Activated naive CD4-positive, alpha-beta T cell treated with anti-CD3 and anti-CD28 coated beads, Interleukin-2, amount 50 U/mL, for 16 hours (primary cell): ENCODE measurements around the gene SLC25A26.
"Not testable (repeated sequence)": the region's sequence is repeated elsewhere in the genome, so short reads cannot be mapped to it uniquely, and the experiment has no call there.

Experiments
- DNase-seq: peaks from one replicate; pipeline ENCODE4 v3.0.0-alpha.2; 2020

Gene SLC25A26

GRCh38 chr3:66415867-66416428, 195.1 kb downstream of the SLC25A26 start:
- no peak for DNase-seq

GRCh38 chr3:66416556-66417304, 195.9 kb downstream of the SLC25A26 start:
- no peak for DNase-seq

- DNase-seq = no peak
Measured at GRCh38 chr3:66418475-66418931, 197.7 kb downstream of the SLC25A26 start.

GRCh38 chr3:66419036-66419435, 198.2 kb downstream of the SLC25A26 start:
- no peak for DNase-seq

GRCh38 chr3:66421144-66421543, 200.3 kb downstream of the SLC25A26 start:
- not testable (repeated sequence) for DNase-seq

GRCh38 chr3:66421893-66422292, 201.1 kb downstream of the SLC25A26 start:
- not testable (repeated sequence) for DNase-seq

- DNase-seq = no peak
Measured at GRCh38 chr3:66423791-66424190, 203.0 kb downstream of the SLC25A26 start.

- no peak for DNase-seq
Measured at GRCh38 chr3:66425032-66425431, 204.2 kb downstream of the SLC25A26 start.

- DNase-seq = no peak
Measured at GRCh38 chr3:66425576-66426114, 204.8 kb downstream of the SLC25A26 start.

- no peak for DNase-seq
Measured at GRCh38 chr3:66426135-66426534, 205.3 kb downstream of the SLC25A26 start.

GRCh38 chr3:66427352-66427751, 206.6 kb downstream of the SLC25A26 start:
- DNase-seq = no peak

- no peak for DNase-seq
Measured at GRCh38 chr3:66427951-66428474, 207.2 kb downstream of the SLC25A26 start.
